ENCODE results near the gene LHFPL6.

DNA sequence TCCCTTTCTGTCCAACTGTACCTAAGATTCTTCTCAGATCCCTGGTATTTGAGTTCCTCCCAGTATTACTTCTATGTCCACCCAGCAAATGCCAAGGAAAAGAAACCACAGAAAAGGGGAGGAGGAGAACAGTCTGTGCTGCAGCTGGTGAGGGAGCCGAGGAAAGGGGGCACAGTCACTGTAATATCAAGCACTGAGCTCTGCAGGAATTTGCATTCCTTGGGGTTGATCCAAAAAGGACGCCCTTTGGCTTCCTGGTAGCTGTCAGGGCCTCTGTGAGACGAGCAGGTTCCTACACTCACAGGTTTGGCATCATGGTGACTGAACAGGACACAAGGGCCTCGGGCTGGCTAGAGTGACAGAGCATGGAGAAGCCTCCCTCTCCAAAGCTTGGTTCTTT lies 291.4 kb downstream of the LHFPL6 start:
- TF ChIP-seq, protein P1, sequence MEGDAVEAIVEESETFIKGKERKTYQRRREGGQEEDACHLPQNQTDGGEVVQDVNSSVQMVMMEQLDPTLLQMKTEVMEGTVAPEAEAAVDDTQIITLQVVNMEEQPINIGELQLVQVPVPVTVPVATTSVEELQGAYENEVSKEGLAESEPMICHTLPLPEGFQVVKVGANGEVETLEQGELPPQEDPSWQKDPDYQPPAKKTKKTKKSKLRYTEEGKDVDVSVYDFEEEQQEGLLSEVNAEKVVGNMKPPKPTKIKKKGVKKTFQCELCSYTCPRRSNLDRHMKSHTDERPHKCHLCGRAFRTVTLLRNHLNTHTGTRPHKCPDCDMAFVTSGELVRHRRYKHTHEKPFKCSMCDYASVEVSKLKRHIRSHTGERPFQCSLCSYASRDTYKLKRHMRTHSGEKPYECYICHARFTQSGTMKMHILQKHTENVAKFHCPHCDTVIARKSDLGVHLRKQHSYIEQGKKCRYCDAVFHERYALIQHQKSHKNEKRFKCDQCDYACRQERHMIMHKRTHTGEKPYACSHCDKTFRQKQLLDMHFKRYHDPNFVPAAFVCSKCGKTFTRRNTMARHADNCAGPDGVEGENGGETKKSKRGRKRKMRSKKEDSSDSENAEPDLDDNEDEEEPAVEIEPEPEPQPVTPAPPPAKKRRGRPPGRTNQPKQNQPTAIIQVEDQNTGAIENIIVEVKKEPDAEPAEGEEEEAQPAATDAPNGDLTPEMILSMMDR (IDR thresholded peaks at IDR 0.05): no peak
- TF ChIP-seq POLR2A (IDR thresholded peaks at IDR 0.05): no peak
- TF ChIP-seq EP300 (IDR thresholded peaks at IDR 0.05): no peak

Data from upper lobe of left lung (tissue), 4 donors.